HT1080 (cell line): ENCODE measurements around the gene URM1. TPM values are rescaled to one million over a fixed set of nuclear protein-coding genes. Genes with fewer than 3 reads are reported as not detected.

Experiments used
- DNase-seq: peaks from one replicate; pipeline ENCODE4 v3.0.0-alpha.2; 2015; ENCODE audit warnings: low read depth
- total RNA-seq: library from RNA; depleted of rRNA; stranded (reverse); fragments of >200 nt; shearing (Covaris generic); gene quantifications from 2 replicates; pipeline ENCODE4 v1.2.3, GENCODE V29; 2014

URM1 gene
- total RNA-seq, 1 experiment from 2014 or later, result 136 TPM

GRCh38 chr9:128384801-128385495 lies 13.8 kb downstream of the URM1 start:
- no peak for DNase-seq

- DNase-seq, result no peak
These were observed 14.6 kb downstream of the URM1 start for GRCh38 chr9:128385496-128386460.

GRCh38 chr9:128388150-128388549 lies 17.0 kb downstream of the URM1 start:
- no peak for DNase-seq

- DNase-seq, result no peak
These were observed 18.4 kb downstream of the URM1 start for GRCh38 chr9:128389395-128390149.

- DNase-seq, result no peak
These were observed 19.1 kb downstream of the URM1 start for GRCh38 chr9:128390150-128390812.

GRCh38 chr9:128390813-128391711 lies 19.9 kb downstream of the URM1 start:
- no peak for DNase-seq

- no peak for DNase-seq
These were observed 20.8 kb downstream of the URM1 start for GRCh38 chr9:128391956-128392301.

GRCh38 chr9:128392302-128393144 lies 21.3 kb downstream of the URM1 start:
- DNase-seq, result no peak

- no peak for DNase-seq
These were observed 22.1 kb downstream of the URM1 start for GRCh38 chr9:128393145-128393775.

- DNase-seq, result no peak
These were observed 22.8 kb downstream of the URM1 start for GRCh38 chr9:128393970-128394369.

GRCh38 chr9:128394379-128395168 lies 23.4 kb downstream of the URM1 start:
- no peak for DNase-seq

- no peak for DNase-seq
These were observed 25.9 kb downstream of the URM1 start for GRCh38 chr9:128396970-128397613.

- DNase-seq, result no peak
These were observed 26.7 kb downstream of the URM1 start for GRCh38 chr9:128397831-128398230.

- no peak for DNase-seq
These were observed 28.7 kb downstream of the URM1 start for GRCh38 chr9:128399861-128400260.

GRCh38 chr9:128404560-128404959 lies 33.4 kb downstream of the URM1 start:
- no peak for DNase-seq

- DNase-seq, result no peak
These were observed 34.1 kb downstream of the URM1 start for GRCh38 chr9:128405077-128405779.

GRCh38 chr9:128405780-128406171 lies 34.6 kb downstream of the URM1 start:
- DNase-seq, result no peak
